Measurements from ENCODE around the gene MIA2.
"Not testable (repeated sequence)": the region's sequence is repeated elsewhere in the genome, so short reads cannot be mapped to it uniquely, and the experiment has no call there.

MIA2 gene

GRCh38 chr14:39319381-39319780 is 85.7 kb downstream of the MIA2 start:
- in situ Hi-C loops (cut with MboI; ENCODE audit: low sequenced_read_pairs), result no loop called here

GRCh38 chr14:39320318-39320717 is 86.6 kb downstream of the MIA2 start:
- in situ Hi-C loops (cut with MboI; ENCODE audit: low sequenced_read_pairs), result no loop called here

- in situ Hi-C loops (cut with MboI; ENCODE audit: low sequenced_read_pairs), result no loop called here
Observed at GRCh38 chr14:39322807-39323206, 89.1 kb downstream of the MIA2 start.

GRCh38 chr14:39324097-39324496 is 90.4 kb downstream of the MIA2 start:
- in situ Hi-C loops (cut with MboI; ENCODE audit: low sequenced_read_pairs), result no loop called here

- in situ Hi-C loops (cut with MboI; ENCODE audit: low sequenced_read_pairs), result no loop called here
Observed at GRCh38 chr14:39339003-39339402, 105.3 kb downstream of the MIA2 start.

- in situ Hi-C loops (cut with MboI; ENCODE audit: low sequenced_read_pairs), result not testable (repeated sequence)
Observed at GRCh38 chr14:39341126-39341525, 107.4 kb downstream of the MIA2 start.

- in situ Hi-C loops (cut with MboI; ENCODE audit: low sequenced_read_pairs), result no loop called here
Observed at GRCh38 chr14:39342768-39343167, 109.1 kb downstream of the MIA2 start.

- in situ Hi-C loops (cut with MboI; ENCODE audit: low sequenced_read_pairs), result no loop called here
Observed at GRCh38 chr14:39343614-39344013, 109.9 kb downstream of the MIA2 start.

GRCh38 chr14:39350866-39351265 is 117.2 kb downstream of the MIA2 start:
- in situ Hi-C loops (cut with MboI; ENCODE audit: low sequenced_read_pairs), result no loop called here

- in situ Hi-C loops (cut with MboI; ENCODE audit: low sequenced_read_pairs), result no loop called here
Observed at GRCh38 chr14:39351708-39352107, 118.0 kb downstream of the MIA2 start.

- in situ Hi-C loops (cut with MboI; ENCODE audit: low sequenced_read_pairs), result not testable (repeated sequence)
Observed at GRCh38 chr14:39359069-39359468, 125.4 kb downstream of the MIA2 start.

GRCh38 chr14:39360316-39360715 is 126.6 kb downstream of the MIA2 start:
- in situ Hi-C loops (cut with MboI; ENCODE audit: low sequenced_read_pairs), result no loop called here

- in situ Hi-C loops (cut with MboI; ENCODE audit: low sequenced_read_pairs), result not testable (repeated sequence)
Observed at GRCh38 chr14:39361556-39361955, 127.8 kb downstream of the MIA2 start.

GRCh38 chr14:39364509-39364908 is 130.8 kb downstream of the MIA2 start:
- in situ Hi-C loops (cut with MboI; ENCODE audit: low sequenced_read_pairs), result no loop called here

- in situ Hi-C loops (cut with MboI; ENCODE audit: low sequenced_read_pairs), result no loop called here
Observed at GRCh38 chr14:39365354-39365753, 131.6 kb downstream of the MIA2 start.

GRCh38 chr14:39366460-39367386 is 133.0 kb downstream of the MIA2 start:
- in situ Hi-C loops (cut with MboI; ENCODE audit: low sequenced_read_pairs), result no loop called here

- in situ Hi-C loops (cut with MboI; ENCODE audit: low sequenced_read_pairs), result no loop called here
Observed at GRCh38 chr14:39367387-39367751, 133.7 kb downstream of the MIA2 start.

GRCh38 chr14:39368261-39368959 is 134.7 kb downstream of the MIA2 start:
- in situ Hi-C loops (cut with MboI; ENCODE audit: low sequenced_read_pairs), result no loop called here

- in situ Hi-C loops (cut with MboI; ENCODE audit: low sequenced_read_pairs), result no loop called here
Observed at GRCh38 chr14:39369029-39369428, 135.3 kb downstream of the MIA2 start.

GRCh38 chr14:39370415-39370814 is 136.7 kb downstream of the MIA2 start:
- in situ Hi-C loops (cut with MboI; ENCODE audit: low sequenced_read_pairs), result no loop called here

- in situ Hi-C loops (cut with MboI; ENCODE audit: low sequenced_read_pairs), result no loop called here
Observed at GRCh38 chr14:39372656-39373055, 138.9 kb downstream of the MIA2 start.

GRCh38 chr14:39374851-39375250 is 141.1 kb downstream of the MIA2 start:
- in situ Hi-C loops (cut with MboI; ENCODE audit: low sequenced_read_pairs), result no loop called here

Measured in HL-60/S4 treated with phorbol 12-myristate 13-acetate at 8.2 ng/mL for 4 days and 3 days (cell line).